Gastrocnemius medialis (tissue), 4 donors: ENCODE results near the gene UGT1A9. TPM values are rescaled to one million over a fixed set of nuclear protein-coding genes. Genes with fewer than 3 reads are reported as not detected.

ENCODE experiments used
- ATAC-seq, 2 donors: fragments of 150-250 bp; one replicate each; pipeline ENCODE4 v1.9.1; 2016
- DNase-seq, 2 donors: peaks; one replicate each; pipeline ENCODE4 v3.0.0-alpha.2; 2019
- H3K27ac ChIP-seq, 4 donors: fragments of 200-600 bp; sonication (generic); 1 replicate in 1 of 4; 2 replicates in 3 of 4; pipeline ENCODE4 v1.5.1; 2016 to 2018; ENCODE audit warnings: mild to moderate bottlenecking in 2 of 4, moderate library complexity in 1 of 4
- H3K27me3 ChIP-seq, 3 donors: fragments of 200-600 bp; sonication (generic) in 2 of 3; 1 replicate in 1 of 3; 2 replicates in 2 of 3; pipeline versions ENCODE4 v1.5.1 to v1.6.0; 2016 to 2019; ENCODE audit warnings: mild to moderate bottlenecking in 1 of 3, moderate library complexity in 1 of 3
- H3K36me3 ChIP-seq, 2 donors: fragments of 200-600 bp; sonication (generic) in 1 of 2; one replicate each; pipeline ENCODE4 v1.5.1; 2017 to 2018
- H3K4me1 ChIP-seq, 2 donors: fragments of 200-600 bp; sonication (generic) in 1 of 2; one replicate each; pipeline ENCODE4 v1.5.1; 2016 to 2017; ENCODE audit warnings: mild to moderate bottlenecking in 2 of 2
- H3K4me3 ChIP-seq, 4 donors: fragments of 200-600 bp; sonication (generic) in 3 of 4; 1 replicate in 1 of 4; 2 replicates in 3 of 4; pipeline ENCODE4 v1.5.1; 2016 to 2019; ENCODE audit warnings: mild to moderate bottlenecking in 2 of 4
- H3K9me3 ChIP-seq, 3 donors: fragments of 200-600 bp; sonication (generic) in 2 of 3; 1 replicate in 1 of 3; 2 replicates in 2 of 3; pipeline ENCODE4 v1.5.1; 2016 to 2019
- POLR2A ChIP-seq, 2 donors: fragments of 450-650 bp; IDR thresholded peaks; one replicate each; pipeline ENCODE4 v1.6.1; 2017; ENCODE audit warnings: antibody characterized with exemption in 2 of 2, mild to moderate bottlenecking in 2 of 2, moderate library complexity in 2 of 2
- in situ Hi-C, 4 donors: fragments of 200-750 bp; cut with MboI; loops; one replicate each; pipeline versions ENCODE4 v1.15.0 to v1.8.0; 2017; ENCODE audit warnings: low sequenced_read_pairs in 4 of 4
- intact Hi-C: fragments of 100-400 bp; cut with DNase I; formaldehyde crosslinking; loops from one replicate; pipeline ENCODE4 v1.15.1; 2023; ENCODE audit warnings: low total_unique reads
- total RNA-seq, 4 donors: library from RNA; depleted of rRNA; stranded (reverse); fragments of >200 nt; gene quantifications; one replicate each; pipeline versions ENCODE4 v1.1.0 to v1.2.3, GENCODE V29; 2016
- TF ChIP-seq, protein P1 (sequence below), 5 experiments: fragments of 450-650 bp in 3 of 5; fragments of 200-600 bp in 2 of 5; sonication (generic) in 2 of 5; IDR thresholded peaks in 4 of 5; conservative IDR thresholded peaks in 1 of 5; 1 replicate in 4 of 5; 2 replicates in 1 of 5; pipeline ENCODE4 v1.5.1; 2016 to 2019; ENCODE audit warnings: antibody characterized with exemption in 5 of 5, mild to moderate bottlenecking in 3 of 5, moderate library complexity in 3 of 5

UGT1A9 gene
- total RNA-seq, 4 donors from 2014 or later: 0.13 to 0.38 TPM; not detected in 2

DNA sequence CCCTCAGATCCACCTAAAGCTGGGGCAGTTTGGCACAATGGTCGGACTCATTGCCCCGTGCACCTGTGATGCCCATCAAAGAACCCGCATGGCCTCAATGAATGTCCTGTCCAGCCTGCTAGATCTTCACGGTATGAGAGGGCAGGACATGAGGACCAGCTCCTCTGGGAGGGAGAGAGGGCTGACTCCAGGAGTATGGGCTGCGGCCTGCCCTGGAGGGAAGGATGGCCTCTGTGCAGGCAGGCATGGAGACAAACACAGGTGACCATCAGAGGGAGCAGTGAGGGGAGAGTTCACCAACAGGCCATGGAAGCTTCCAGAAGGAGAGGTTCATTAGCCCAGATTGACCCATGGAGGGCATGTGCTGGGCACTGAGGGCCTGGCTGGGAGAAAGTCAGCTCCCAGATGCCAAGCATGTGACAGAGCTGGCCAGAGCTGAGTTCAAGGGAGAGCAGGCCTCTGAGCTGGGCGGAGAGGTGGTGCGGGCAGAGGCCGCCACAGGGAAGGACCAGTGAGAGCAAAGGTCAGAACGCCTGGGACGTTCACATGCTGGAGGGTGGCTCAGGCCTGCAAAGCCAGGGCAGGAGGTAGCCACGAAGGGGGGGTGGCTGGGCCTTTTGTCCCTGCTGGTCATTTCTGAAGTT, 146.4 kb downstream of the UGT1A9 start:
- DNase-seq: no peak
- H3K36me3 ChIP-seq: no peaks in the 10 kb centered on the region
- in situ Hi-C loops: no loop called here
- intact Hi-C loops: no loop called here
- no peak overlapping the region for H3K4me3 ChIP-seq
- no peak overlapping the region for H3K27ac ChIP-seq
- TF ChIP-seq, protein P1, sequence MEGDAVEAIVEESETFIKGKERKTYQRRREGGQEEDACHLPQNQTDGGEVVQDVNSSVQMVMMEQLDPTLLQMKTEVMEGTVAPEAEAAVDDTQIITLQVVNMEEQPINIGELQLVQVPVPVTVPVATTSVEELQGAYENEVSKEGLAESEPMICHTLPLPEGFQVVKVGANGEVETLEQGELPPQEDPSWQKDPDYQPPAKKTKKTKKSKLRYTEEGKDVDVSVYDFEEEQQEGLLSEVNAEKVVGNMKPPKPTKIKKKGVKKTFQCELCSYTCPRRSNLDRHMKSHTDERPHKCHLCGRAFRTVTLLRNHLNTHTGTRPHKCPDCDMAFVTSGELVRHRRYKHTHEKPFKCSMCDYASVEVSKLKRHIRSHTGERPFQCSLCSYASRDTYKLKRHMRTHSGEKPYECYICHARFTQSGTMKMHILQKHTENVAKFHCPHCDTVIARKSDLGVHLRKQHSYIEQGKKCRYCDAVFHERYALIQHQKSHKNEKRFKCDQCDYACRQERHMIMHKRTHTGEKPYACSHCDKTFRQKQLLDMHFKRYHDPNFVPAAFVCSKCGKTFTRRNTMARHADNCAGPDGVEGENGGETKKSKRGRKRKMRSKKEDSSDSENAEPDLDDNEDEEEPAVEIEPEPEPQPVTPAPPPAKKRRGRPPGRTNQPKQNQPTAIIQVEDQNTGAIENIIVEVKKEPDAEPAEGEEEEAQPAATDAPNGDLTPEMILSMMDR (IDR thresholded peaks at IDR 0.05 in 4 of 5, conservative IDR thresholded peaks at IDR 0.05 in 1 of 5): no peak
- TF ChIP-seq POLR2A (IDR thresholded peaks at IDR 0.05): no peak
- H3K4me1 ChIP-seq: no peaks in the 10 kb centered on the region
- no peaks in the 10 kb centered on the region for H3K27me3 ChIP-seq
- ATAC-seq: no peak
- H3K9me3 ChIP-seq: no peaks in the 10 kb centered on the region

DNA sequence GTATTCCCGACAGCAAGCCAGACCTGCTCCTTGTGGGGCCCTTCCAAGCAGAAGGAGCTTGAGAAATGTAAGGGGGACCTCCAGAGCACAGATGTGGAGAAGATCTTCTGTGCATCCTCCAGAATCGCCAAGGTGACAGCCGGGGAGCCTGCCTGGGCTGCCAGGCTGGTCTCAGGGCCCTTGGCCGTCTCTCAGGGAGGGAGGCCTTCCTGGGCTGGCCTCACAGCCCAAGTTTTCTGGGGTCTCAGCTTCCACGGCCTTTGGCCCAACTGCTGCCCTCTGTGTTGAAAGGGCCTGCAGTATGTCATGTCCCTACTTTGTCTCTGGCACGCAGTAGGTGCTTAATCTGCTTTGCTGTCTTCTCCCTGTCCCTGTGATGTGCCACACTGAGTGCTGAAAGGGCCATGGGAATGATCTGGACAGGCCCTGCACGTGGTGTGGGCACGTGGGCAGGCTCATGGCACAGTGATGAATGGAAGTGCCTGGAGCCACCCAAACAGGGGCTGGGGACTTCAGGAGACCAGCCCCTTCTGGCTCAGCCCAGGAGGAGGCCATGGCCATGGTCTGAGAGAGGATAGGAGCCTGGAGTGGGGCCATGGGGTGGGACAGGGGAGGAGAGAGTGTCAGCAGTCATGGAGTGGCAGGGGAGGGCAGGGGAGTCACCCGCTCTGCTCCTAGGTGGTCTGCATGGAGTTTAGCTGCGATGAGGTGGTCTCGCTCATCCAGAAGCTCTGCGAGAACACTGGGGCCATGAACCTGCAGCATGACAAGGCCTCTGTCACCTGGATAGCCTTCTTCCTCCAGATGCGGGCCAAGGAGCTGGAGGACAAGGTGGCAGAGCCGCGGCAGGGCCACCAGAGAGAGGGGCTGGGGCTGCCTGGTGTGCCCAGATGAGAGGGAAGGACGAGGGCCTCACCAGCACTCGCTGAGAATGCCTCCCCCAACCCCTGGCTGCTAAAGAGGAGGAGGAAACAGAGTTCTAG, 147.2 kb downstream of the UGT1A9 start:
- in situ Hi-C loops: no loop called here
- intact Hi-C loops: no loop called here
- no peaks in the 10 kb centered on the region for H3K4me1 ChIP-seq

DNA sequence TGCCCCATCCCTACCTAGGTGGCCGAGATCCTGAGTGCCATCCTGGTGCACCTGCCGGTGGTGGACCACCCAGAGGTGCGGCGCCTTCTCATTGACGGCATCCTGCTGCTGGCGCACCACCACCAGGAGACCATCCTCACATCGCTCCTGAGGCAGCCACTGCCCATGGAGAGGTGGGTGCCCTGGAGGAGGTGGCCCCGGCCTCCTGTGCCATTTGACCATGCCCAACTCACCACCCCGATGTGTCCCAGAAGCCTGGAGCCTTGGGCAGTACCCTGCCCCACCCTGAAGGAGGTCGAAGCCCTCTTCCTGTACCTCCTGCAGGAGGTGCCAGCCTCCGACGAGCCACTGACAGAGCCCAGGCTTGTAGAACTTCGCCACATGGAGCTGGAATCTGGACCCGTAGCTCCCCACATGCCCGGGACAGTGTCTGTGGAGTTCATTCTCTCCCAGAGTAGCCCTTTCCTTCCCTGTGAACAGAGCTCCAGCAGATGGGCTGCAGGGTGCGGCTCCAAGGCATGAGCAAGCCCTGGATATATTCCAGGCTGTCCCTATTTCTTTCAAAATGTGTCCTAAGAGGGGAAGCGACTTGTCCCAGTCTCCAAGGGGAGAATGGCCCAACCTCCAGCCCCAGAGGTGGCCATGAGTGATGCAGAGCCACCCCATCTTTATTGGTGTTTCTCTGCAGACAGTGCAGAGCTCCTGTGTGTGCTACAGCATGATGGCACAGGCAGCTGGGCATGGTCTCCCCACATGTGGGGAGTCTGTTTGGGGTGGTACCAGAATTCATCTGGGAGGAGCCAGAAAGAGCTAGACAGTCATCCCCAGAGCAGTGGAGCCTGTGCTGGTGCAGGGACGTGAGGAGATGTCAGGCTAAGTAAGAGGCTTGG, 148.4 kb downstream of the UGT1A9 start:
- no peak for ATAC-seq
- H3K9me3 ChIP-seq: no peaks in the 10 kb centered on the region
- no peak overlapping the region for H3K27ac ChIP-seq
- no peak for DNase-seq
- no peaks in the 10 kb centered on the region for H3K27me3 ChIP-seq
- no peaks in the 10 kb centered on the region for H3K36me3 ChIP-seq
- TF ChIP-seq, protein P1 (IDR thresholded peaks at IDR 0.05 in 4 of 5, conservative IDR thresholded peaks at IDR 0.05 in 1 of 5): no peak
- TF ChIP-seq POLR2A (IDR thresholded peaks at IDR 0.05): no peak
- H3K4me3 ChIP-seq: no peak overlapping the region
- in situ Hi-C loops: no loop called here
- intact Hi-C loops: no loop called here
- no peaks in the 10 kb centered on the region for H3K4me1 ChIP-seq

More for the DNA sequence above, 147.2 kb downstream of the UGT1A9 start:
- no peak overlapping the region for H3K27ac ChIP-seq
- H3K4me3 ChIP-seq: no peak overlapping the region
- DNase-seq (no peak), ATAC-seq (no peak)
- TF ChIP-seq POLR2A (IDR thresholded peaks at IDR 0.05): no peak
- TF ChIP-seq, protein P1 (IDR thresholded peaks at IDR 0.05 in 4 of 5, conservative IDR thresholded peaks at IDR 0.05 in 1 of 5): no peak
- no peaks in the 10 kb centered on the region for H3K9me3 ChIP-seq
- H3K36me3 ChIP-seq: no peaks in the 10 kb centered on the region
- no peaks in the 10 kb centered on the region for H3K27me3 ChIP-seq

DNA sequence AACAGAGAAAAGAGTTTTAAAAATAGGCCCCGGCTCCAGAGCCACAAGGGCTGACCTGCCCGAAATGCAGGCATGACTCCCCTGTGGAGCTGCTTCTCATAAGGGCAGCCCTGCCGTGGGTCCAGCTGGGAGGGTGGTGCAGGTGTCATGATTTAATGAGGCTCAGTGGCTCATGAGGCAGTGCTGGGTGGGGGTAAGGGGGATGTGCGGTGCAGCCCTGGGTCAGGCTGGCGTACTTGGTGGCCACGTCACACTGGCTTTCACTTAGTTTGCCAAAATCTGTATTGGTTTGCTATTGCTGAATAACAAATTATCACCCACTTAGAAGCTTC, 149.0 kb downstream of the UGT1A9 start:
- TF ChIP-seq, protein P1 (IDR thresholded peaks at IDR 0.05 in 4 of 5, conservative IDR thresholded peaks at IDR 0.05 in 1 of 5): no peak
- no peak for TF ChIP-seq POLR2A (IDR thresholded peaks at IDR 0.05)

More for the DNA sequence above, 149.0 kb downstream of the UGT1A9 start:
- ATAC-seq (no peak), DNase-seq (no peak)
- Histone ChIP-seq H3K27me3 (no peaks in the 10 kb centered on the region), H3K9me3 (no peaks in the 10 kb centered on the region), H3K4me3 (no peak overlapping the region), H3K36me3 (no peaks in the 10 kb centered on the region), H3K4me1 (no peaks in the 10 kb centered on the region), H3K27ac (no peak overlapping the region)
- in situ Hi-C loops: no loop called here
- intact Hi-C loops: no loop called here
